Endothelial cell of umbilical vein (primary cell): ENCODE data around the gene MCF2L. TPM values are rescaled to one million over a fixed set of nuclear protein-coding genes. Genes with fewer than 3 reads are reported as not detected.

ENCODE experiments used
- BruUV-seq: library from RNA; stranded (reverse); fragments of 400-500 nt; replicated peaks from 2 replicates; lab custom pipeline; 2021; lab: Mats Ljungman, UMichigan
- CTCF ChIA-PET: fragments of 300-600, 350-600 bp; sonication (Branson Sonifier 250); formaldehyde crosslinking; loops from one replicate; lab custom pipeline; 2021; ENCODE audit warnings: antibody characterized with exemption, inconsistent platforms; lab: Charles Lee
- POLR2A ChIA-PET: fragments of 300-600, 350-600 bp; sonication (Branson Sonifier 250); formaldehyde crosslinking; loops from one replicate; lab custom pipeline; 2021; ENCODE audit warnings: antibody characterized with exemption, inconsistent platforms; lab: Charles Lee
- DNase-seq: peaks from one replicate; pipeline ENCODE4 v3.0.0-alpha.2; 2011; ENCODE audit warnings: low read depth, low spot score
- FAIRE-seq: peaks from 2 replicates; lab custom pipeline; 2011; peaks lifted over from hg19 to GRCh38; lab: Jason Lieb, UNC
- H2AFZ ChIP-seq: 2 replicates; pipeline ENCODE4 v1.6.0; 2012; ENCODE audit warnings: low read depth, low read length, control low read depth, inconsistent platforms
- H3K27ac ChIP-seq: 2 replicates; pipeline ENCODE4 v1.5.1; 2011; ENCODE audit warnings: low read depth, mild to moderate bottlenecking, control low read depth, low read length, moderate library complexity; ENCODE audit not compliant: insufficient read depth
- H3K27me3 ChIP-seq, 2 experiments: 2 replicates each; pipeline versions ENCODE4 v1.6.0 to v1.6.1; 2011; ENCODE audit warnings: low read length in 2 of 2, mixed read lengths in 1 of 2; ENCODE audit not compliant: control insufficient read depth in 2 of 2, insufficient read depth in 2 of 2
- H3K36me3 ChIP-seq, 2 experiments: 2 replicates in 1 of 2; 3 replicates in 1 of 2; pipeline ENCODE4 v1.5.1; 2011; ENCODE audit warnings: low read length in 2 of 2, mild to moderate bottlenecking in 1 of 2, moderate library complexity in 1 of 2; ENCODE audit not compliant: control insufficient read depth in 2 of 2, insufficient read depth in 2 of 2; ENCODE audit errors: extremely low read depth in 1 of 2
- H3K4me1 ChIP-seq: 3 replicates; pipeline ENCODE4 v1.5.1; 2011; ENCODE audit warnings: mild to moderate bottlenecking, low read length; ENCODE audit not compliant: control insufficient read depth, insufficient read depth; ENCODE audit errors: extremely low read depth
- H3K4me2 ChIP-seq: 2 replicates; pipeline ENCODE4 v1.6.1; 2011; ENCODE audit warnings: low read length, control low read depth, mixed read lengths; ENCODE audit not compliant: insufficient read depth
- H3K4me3 ChIP-seq, 3 experiments: fragments of 200-600 bp in 1 of 3; sonication (generic), shearing (Covaris generic) in 1 of 3; replicated peaks in 1 of 3; 2 replicates each; pipeline ENCODE4 v1.5.1; 2011 to 2016; ENCODE audit warnings: control low read depth in 3 of 3, low read length in 3 of 3, mild to moderate bottlenecking in 2 of 3, inconsistent platforms in 1 of 3, low read depth in 1 of 3, moderate library complexity in 1 of 3; ENCODE audit not compliant: insufficient read depth in 1 of 3
- H3K79me2 ChIP-seq: 2 replicates; pipeline ENCODE4 v1.6.0; 2012; ENCODE audit warnings: low read length, inconsistent platforms; ENCODE audit not compliant: control insufficient read depth, insufficient read depth
- H3K9ac ChIP-seq: replicated peaks from 2 replicates; pipeline ENCODE3; 2011; ENCODE audit warnings: low read length, control low read depth; ENCODE audit not compliant: insufficient read depth; ENCODE audit errors: extremely low read depth
- H3K9me1 ChIP-seq: replicated peaks from 3 replicates; pipeline ENCODE4 v1.6.0; 2011; ENCODE audit warnings: mild to moderate bottlenecking, low read length; ENCODE audit not compliant: control insufficient read depth, insufficient read depth; ENCODE audit errors: extremely low read depth
- H3K9me3 ChIP-seq: replicated peaks from 2 replicates; pipeline ENCODE4 v1.5.1; 2012; ENCODE audit warnings: low read length, inconsistent platforms; ENCODE audit not compliant: control insufficient read depth, insufficient read depth
- H4K20me1 ChIP-seq: replicated peaks from 2 replicates; pipeline ENCODE3; 2011; ENCODE audit warnings: mild to moderate bottlenecking, low read length; ENCODE audit not compliant: control insufficient read depth, insufficient read depth; ENCODE audit errors: extremely low read depth
- EZH2 ChIP-seq: IDR thresholded peaks from 2 replicates; pipeline ENCODE4 v1.6.1; 2012; ENCODE audit warnings: borderline replicate concordance, low read depth, mild to moderate bottlenecking, moderate library complexity, low read length, inconsistent platforms; ENCODE audit not compliant: severe bottlenecking
- FOS ChIP-seq: IDR thresholded peaks from 2 replicates; pipeline ENCODE4 v1.6.1; 2011; ENCODE audit warnings: mild to moderate bottlenecking, low read length, moderate library complexity, borderline replicate concordance; ENCODE audit not compliant: insufficient read depth
- GATA2 ChIP-seq: IDR thresholded peaks from 2 replicates; pipeline ENCODE4 v1.7.0; 2011; ENCODE audit warnings: low read depth, mild to moderate bottlenecking, moderate library complexity, mixed read lengths, low read length; ENCODE audit not compliant: insufficient read length, insufficient read depth
- JUN ChIP-seq: IDR thresholded peaks from 2 replicates; pipeline ENCODE4 v1.6.1; 2011; ENCODE audit warnings: borderline replicate concordance, low read depth; ENCODE audit not compliant: insufficient read length, insufficient read depth
- MAX ChIP-seq: IDR thresholded peaks from 2 replicates; pipeline ENCODE4 v1.6.1; 2011; ENCODE audit not compliant: insufficient read depth, insufficient read length
- MYC ChIP-seq: IDR thresholded peaks from one replicate; pipeline ENCODE4 v1.6.1; 2011; ENCODE audit warnings: mild to moderate bottlenecking, low read depth, low read length
- POLR2A ChIP-seq: IDR thresholded peaks from 2 replicates; pipeline ENCODE4 v1.6.1; 2012; ENCODE audit warnings: low read depth, mild to moderate bottlenecking, control low read depth, low read length
- POLR2AphosphoS5 ChIP-seq: IDR thresholded peaks from 2 replicates; pipeline ENCODE4 v1.6.1; 2012; ENCODE audit warnings: low read depth, mild to moderate bottlenecking, control low read depth, low read length, moderate library complexity; ENCODE audit not compliant: insufficient read depth
- dilution Hi-C: fragments of 300-500 bp; cut with MboI; formaldehyde crosslinking; loops from one replicate; pipeline ENCODE4 v1.15.0; 2019; ENCODE audit warnings: low sequenced_read_pairs; ENCODE audit not compliant: extremely low pct_ligation_motif_present
- intact Hi-C: fragments of 100-400 bp; cut with micrococcal nuclease; formaldehyde crosslinking; loops from one replicate; pipeline ENCODE4 v1.10.0; 2022
- polyA plus RNA-seq, 4 experiments: library from polyadenylated mRNA; depleted of rRNA in 3 of 4; stranded (reverse) in 3 of 4; unstranded in 1 of 4; fragments of >200 nt; gene quantifications; 2 replicates each; pipeline versions ENCODE4 v1.2.1 to v1.2.3, GENCODE V29; 2011 to 2012; ENCODE audit warnings: missing spikeins in 1 of 4
- total RNA-seq: library from RNA; stranded (reverse); gene quantifications from 2 replicates; pipeline ENCODE4 v1.2.3, GENCODE V29; 2021
- TF ChIP-seq, protein P1 (sequence below), 2 donors: IDR thresholded peaks; 1 replicate in 1 of 2; 2 replicates in 1 of 2; pipeline ENCODE4 v1.5.1; 2011; ENCODE audit warnings: low read length in 2 of 2, mild to moderate bottlenecking in 2 of 2, moderate library complexity in 2 of 2, control low read depth in 1 of 2, inconsistent platforms in 1 of 2, low read depth in 1 of 2; ENCODE audit not compliant: insufficient read depth in 1 of 2; ENCODE audit errors: extremely low read depth in 1 of 2

MCF2L gene
- total and polyA plus RNA-seq, 2 donors (not counting 3 experiments of a cell fraction or from before 2014, with no cell fraction given): 0.33 to 0.58 TPM

GRCh38 chr13:113117911-113118260 lies 148.9 kb downstream of the MCF2L start:
- Histone ChIP-seq H3K4me2 (no peak overlapping the region), H3K4me1 (no peaks in the 10 kb centered on the region), H2AFZ (no peak overlapping the region), H3K27me3 (no peaks in the 10 kb centered on the region), H3K36me3 (no peaks in the 10 kb centered on the region), H3K27ac (no peak overlapping the region), H3K9ac (no peak overlapping the region), H3K9me1 (no peaks in the 10 kb centered on the region), H3K9me3 (no peaks in the 10 kb centered on the region), H4K20me1 (no peaks in the 10 kb centered on the region), H3K79me2 (no peaks in the 10 kb centered on the region), H3K4me3 (no peak overlapping the region)
- ChIA-PET CTCF (no interaction called here), POLR2A (no interaction called here)
- no peak for FAIRE-seq
- dilution Hi-C loops: no loop called here
- DNase-seq: no peak
- TF ChIP-seq MAX (no peak), GATA2 (no peak), POLR2A (no peak), JUN (no peak), POLR2AphosphoS5 (no peak), MYC (no peak), EZH2 (no peak), FOS (no peak)
- TF ChIP-seq, protein P1, sequence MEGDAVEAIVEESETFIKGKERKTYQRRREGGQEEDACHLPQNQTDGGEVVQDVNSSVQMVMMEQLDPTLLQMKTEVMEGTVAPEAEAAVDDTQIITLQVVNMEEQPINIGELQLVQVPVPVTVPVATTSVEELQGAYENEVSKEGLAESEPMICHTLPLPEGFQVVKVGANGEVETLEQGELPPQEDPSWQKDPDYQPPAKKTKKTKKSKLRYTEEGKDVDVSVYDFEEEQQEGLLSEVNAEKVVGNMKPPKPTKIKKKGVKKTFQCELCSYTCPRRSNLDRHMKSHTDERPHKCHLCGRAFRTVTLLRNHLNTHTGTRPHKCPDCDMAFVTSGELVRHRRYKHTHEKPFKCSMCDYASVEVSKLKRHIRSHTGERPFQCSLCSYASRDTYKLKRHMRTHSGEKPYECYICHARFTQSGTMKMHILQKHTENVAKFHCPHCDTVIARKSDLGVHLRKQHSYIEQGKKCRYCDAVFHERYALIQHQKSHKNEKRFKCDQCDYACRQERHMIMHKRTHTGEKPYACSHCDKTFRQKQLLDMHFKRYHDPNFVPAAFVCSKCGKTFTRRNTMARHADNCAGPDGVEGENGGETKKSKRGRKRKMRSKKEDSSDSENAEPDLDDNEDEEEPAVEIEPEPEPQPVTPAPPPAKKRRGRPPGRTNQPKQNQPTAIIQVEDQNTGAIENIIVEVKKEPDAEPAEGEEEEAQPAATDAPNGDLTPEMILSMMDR (IDR thresholded peaks at IDR 0.05; ENCODE audit: extremely low read depth in 1 of 2, insufficient read depth in 1 of 2, low read depth in 1 of 2, low read length in 2 of 2): no peak
- no TSS peak for BruUV-seq
- intact Hi-C loops: no loop called here
